ENCODE results near the gene KANK4.
A peak's percentile ranks its signal among the peaks of the same experiment; 100 is the strongest.

KANK4 gene

GRCh38 chr1:62336638-62336994 lies 17.4 kb upstream of the KANK4 start:
- H3K9me3 ChIP-seq (ENCODE audit: control insufficient read depth, insufficient read depth, low read depth, low read length) = no peaks in the 10 kb centered on the region
- no peaks in the 10 kb centered on the region for H3K36me3 ChIP-seq (ENCODE audit: control insufficient read depth, insufficient read depth, low read length)
- no peak overlapping the region for H3K4me3 ChIP-seq (ENCODE audit: low read depth, low read length)
- peaks cover 17% of the 10 kb centered on the region for H3K4me1 ChIP-seq (ENCODE audit: control insufficient read depth, insufficient read depth, low read length)
- no peak overlapping the region for H3K27ac ChIP-seq (ENCODE audit: low read depth, low read length)
- H3K9ac ChIP-seq (ENCODE audit: low read length) = no peak overlapping the region
- no peaks in the 10 kb centered on the region for H3K27me3 ChIP-seq (ENCODE audit: control insufficient read depth, insufficient read depth, low read length)

- Histone ChIP-seq H3K27me3 (ENCODE audit: control insufficient read depth, insufficient read depth, low read length) (no peaks in the 10 kb centered on the region), H3K4me3 (ENCODE audit: low read depth, low read length) (no peak overlapping the region), H3K4me1 (ENCODE audit: control insufficient read depth, insufficient read depth, low read length) (peaks cover 17% of the 10 kb centered on the region), H3K9me3 (ENCODE audit: control insufficient read depth, insufficient read depth, low read depth, low read length) (no peaks in the 10 kb centered on the region), H3K36me3 (ENCODE audit: control insufficient read depth, insufficient read depth, low read length) (no peaks in the 10 kb centered on the region), H3K9ac (ENCODE audit: low read length) (no peak overlapping the region), H3K27ac (ENCODE audit: low read depth, low read length) (no peak overlapping the region)
Measured at GRCh38 chr1:62335656-62336055, 16.4 kb upstream of the KANK4 start.

- no peaks in the 10 kb centered on the region for H3K27me3 ChIP-seq (ENCODE audit: control insufficient read depth, insufficient read depth, low read length)
- H3K27ac ChIP-seq (ENCODE audit: low read depth, low read length) = no peak overlapping the region
- no peak overlapping the region for H3K9ac ChIP-seq (ENCODE audit: low read length)
- no peaks in the 10 kb centered on the region for H3K9me3 ChIP-seq (ENCODE audit: control insufficient read depth, insufficient read depth, low read depth, low read length)
- H3K4me1 ChIP-seq (ENCODE audit: control insufficient read depth, insufficient read depth, low read length) = peaks cover 17% of the 10 kb centered on the region
- no peaks in the 10 kb centered on the region for H3K36me3 ChIP-seq (ENCODE audit: control insufficient read depth, insufficient read depth, low read length)
- no peak overlapping the region for H3K4me3 ChIP-seq (ENCODE audit: low read depth, low read length)
Measured at GRCh38 chr1:62334434-62334985, 15.3 kb upstream of the KANK4 start.

- Histone ChIP-seq H3K27ac (ENCODE audit: low read depth, low read length) (no peak overlapping the region), H3K9me3 (ENCODE audit: control insufficient read depth, insufficient read depth, low read depth, low read length) (no peaks in the 10 kb centered on the region), H3K9ac (ENCODE audit: low read length) (no peak overlapping the region), H3K4me1 (ENCODE audit: control insufficient read depth, insufficient read depth, low read length) (peaks cover 17% of the 10 kb centered on the region), H3K4me3 (ENCODE audit: low read depth, low read length) (no peak overlapping the region), H3K27me3 (ENCODE audit: control insufficient read depth, insufficient read depth, low read length) (no peaks in the 10 kb centered on the region), H3K36me3 (ENCODE audit: control insufficient read depth, insufficient read depth, low read length) (no peaks in the 10 kb centered on the region)
Measured at GRCh38 chr1:62333441-62333840, 14.2 kb upstream of the KANK4 start.

GRCh38 chr1:62327360-62328055 lies 8.3 kb upstream of the KANK4 start:
- Histone ChIP-seq H3K27ac (ENCODE audit: low read depth, low read length) (no peak overlapping the region), H3K9ac (ENCODE audit: low read length) (no peak overlapping the region), H3K9me3 (ENCODE audit: control insufficient read depth, insufficient read depth, low read depth, low read length) (no peaks in the 10 kb centered on the region), H3K4me1 (ENCODE audit: control insufficient read depth, insufficient read depth, low read length) (peaks cover 6% of the 10 kb centered on the region; the same call in 1 of the 2 replicates), H3K4me3 (ENCODE audit: low read depth, low read length) (peak overlapping the region; percentile 26; the same call in 1 of the 2 replicates), H3K27me3 (ENCODE audit: control insufficient read depth, insufficient read depth, low read length) (no peaks in the 10 kb centered on the region), H3K36me3 (ENCODE audit: control insufficient read depth, insufficient read depth, low read length) (no peaks in the 10 kb centered on the region)

- H3K9ac ChIP-seq (ENCODE audit: low read length) = no peak overlapping the region
- H3K9me3 ChIP-seq (ENCODE audit: control insufficient read depth, insufficient read depth, low read depth, low read length) = no peaks in the 10 kb centered on the region
- H3K27ac ChIP-seq (ENCODE audit: low read depth, low read length) = no peak overlapping the region
- H3K27me3 ChIP-seq (ENCODE audit: control insufficient read depth, insufficient read depth, low read length) = peaks cover 14% of the 10 kb centered on the region
- H3K36me3 ChIP-seq (ENCODE audit: control insufficient read depth, insufficient read depth, low read length) = no peaks in the 10 kb centered on the region
- H3K4me3 ChIP-seq (ENCODE audit: low read depth, low read length) = no peak overlapping the region
- peaks cover 18% of the 10 kb centered on the region; the same call in 1 of the 2 replicates for H3K4me1 ChIP-seq (ENCODE audit: control insufficient read depth, insufficient read depth, low read length)
Measured at GRCh38 chr1:62325681-62326080, 6.4 kb upstream of the KANK4 start.

- H3K4me1 ChIP-seq (ENCODE audit: control insufficient read depth, insufficient read depth, low read length) = peaks cover 18% of the 10 kb centered on the region; the same call in 1 of the 2 replicates
- H3K9me3 ChIP-seq (ENCODE audit: control insufficient read depth, insufficient read depth, low read depth, low read length) = no peaks in the 10 kb centered on the region
- H3K36me3 ChIP-seq (ENCODE audit: control insufficient read depth, insufficient read depth, low read length) = no peaks in the 10 kb centered on the region
- H3K27me3 ChIP-seq (ENCODE audit: control insufficient read depth, insufficient read depth, low read length) = peaks cover 20% of the 10 kb centered on the region
- H3K4me3 ChIP-seq (ENCODE audit: low read depth, low read length) = no peak overlapping the region
- H3K9ac ChIP-seq (ENCODE audit: low read length) = no peak overlapping the region
- no peak overlapping the region for H3K27ac ChIP-seq (ENCODE audit: low read depth, low read length)
Measured at GRCh38 chr1:62325081-62325480, 5.8 kb upstream of the KANK4 start.

GRCh38 chr1:62321446-62321845 lies 2.2 kb upstream of the KANK4 start:
- Histone ChIP-seq H3K4me1 (ENCODE audit: control insufficient read depth, insufficient read depth, low read length) (peaks cover 24% of the 10 kb centered on the region; the same call in 1 of the 2 replicates), H3K9ac (ENCODE audit: low read length) (no peak overlapping the region), H3K9me3 (ENCODE audit: control insufficient read depth, insufficient read depth, low read depth, low read length) (no peaks in the 10 kb centered on the region), H3K27ac (ENCODE audit: low read depth, low read length) (no peak overlapping the region), H3K4me3 (ENCODE audit: low read depth, low read length) (no peak overlapping the region), H3K27me3 (ENCODE audit: control insufficient read depth, insufficient read depth, low read length) (peaks cover 56% of the 10 kb centered on the region), H3K36me3 (ENCODE audit: control insufficient read depth, insufficient read depth, low read length) (no peaks in the 10 kb centered on the region)

- H3K9ac ChIP-seq (ENCODE audit: low read length) = no peak overlapping the region
- peaks cover 18% of the 10 kb centered on the region; the same call in 1 of the 2 replicates for H3K4me1 ChIP-seq (ENCODE audit: control insufficient read depth, insufficient read depth, low read length)
- no peaks in the 10 kb centered on the region for H3K36me3 ChIP-seq (ENCODE audit: control insufficient read depth, insufficient read depth, low read length)
- peak overlapping the region; percentile 89 for H3K4me3 ChIP-seq (ENCODE audit: low read depth, low read length)
- no peak overlapping the region for H3K27ac ChIP-seq (ENCODE audit: low read depth, low read length)
- peaks cover 72% of the 10 kb centered on the region for H3K27me3 ChIP-seq (ENCODE audit: control insufficient read depth, insufficient read depth, low read length)
- no peaks in the 10 kb centered on the region for H3K9me3 ChIP-seq (ENCODE audit: control insufficient read depth, insufficient read depth, low read depth, low read length)
Measured at GRCh38 chr1:62318320-62318755, 896 bp downstream of the KANK4 start.

GRCh38 chr1:62317021-62317768 lies 2.0 kb downstream of the KANK4 start:
- Histone ChIP-seq H3K36me3 (ENCODE audit: control insufficient read depth, insufficient read depth, low read length) (no peaks in the 10 kb centered on the region), H3K4me1 (ENCODE audit: control insufficient read depth, insufficient read depth, low read length) (peaks cover 14% of the 10 kb centered on the region; the same call in 1 of the 2 replicates), H3K27me3 (ENCODE audit: control insufficient read depth, insufficient read depth, low read length) (peaks cover 71% of the 10 kb centered on the region), H3K4me3 (ENCODE audit: low read depth, low read length) (no peak overlapping the region), H3K9me3 (ENCODE audit: control insufficient read depth, insufficient read depth, low read depth, low read length) (no peaks in the 10 kb centered on the region), H3K9ac (ENCODE audit: low read length) (no peak overlapping the region), H3K27ac (ENCODE audit: low read depth, low read length) (no peak overlapping the region)

- H3K4me3 ChIP-seq (ENCODE audit: low read depth, low read length) = no peak overlapping the region
- H3K9me3 ChIP-seq (ENCODE audit: control insufficient read depth, insufficient read depth, low read depth, low read length) = no peaks in the 10 kb centered on the region
Measured at GRCh38 chr1:62316135-62316534, 3.1 kb downstream of the KANK4 start.

More at GRCh38 chr1:62316135-62316534, 3.1 kb downstream of the KANK4 start:
- no peak overlapping the region for H3K9ac ChIP-seq (ENCODE audit: low read length)
- peaks cover 62% of the 10 kb centered on the region for H3K27me3 ChIP-seq (ENCODE audit: control insufficient read depth, insufficient read depth, low read length)
- peaks cover 13% of the 10 kb centered on the region; the same call in 1 of the 2 replicates for H3K4me1 ChIP-seq (ENCODE audit: control insufficient read depth, insufficient read depth, low read length)
- no peak overlapping the region for H3K27ac ChIP-seq (ENCODE audit: low read depth, low read length)
- H3K36me3 ChIP-seq (ENCODE audit: control insufficient read depth, insufficient read depth, low read length) = no peaks in the 10 kb centered on the region

All from HUES6 (cell line).